NCI-H187 treated with DMSO at 0.1 percent for 48 hours (cell line): ENCODE results near the gene TMA7.
A peak's percentile ranks its signal among the peaks of the same experiment; 100 is the strongest.

Experiments used
- DNase-seq: peaks from one replicate; lab custom pipeline; 2025; lab: John Stamatoyannopoulos, UW

TMA7 gene

GRCh38 chr3:48423241-48423882, 16.7 kb upstream of the TMA7 start:
- DNase-seq = no peak

GRCh38 chr3:48423883-48424695, 16.0 kb upstream of the TMA7 start:
- DNase-seq = no peak

DNA sequence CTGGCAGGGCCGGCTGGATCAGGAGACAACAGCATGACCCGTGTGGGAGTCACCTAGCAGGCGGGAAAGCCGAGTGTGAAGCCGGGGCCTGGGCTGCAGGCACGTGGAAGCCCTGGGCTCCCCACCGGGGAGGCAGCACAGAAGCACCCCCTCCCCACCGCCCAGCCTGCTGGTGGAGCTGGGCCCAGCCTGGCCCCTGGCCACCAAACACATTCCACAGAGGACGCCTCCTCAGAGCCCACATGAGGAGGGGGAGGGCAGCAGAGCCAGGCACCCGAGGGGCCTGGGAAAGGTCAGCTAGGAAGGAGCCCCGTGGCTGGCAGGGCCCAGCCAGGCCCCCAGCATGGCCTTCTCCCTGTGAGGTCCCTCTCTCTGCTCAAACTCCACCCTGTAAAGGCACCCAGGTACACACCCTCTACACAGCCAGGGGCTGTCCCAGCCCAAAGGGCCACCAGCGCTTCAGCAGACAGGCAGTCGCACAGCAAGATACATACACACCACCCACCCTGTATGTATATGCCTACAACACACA, 14.7 kb upstream of the TMA7 start:
- DNase-seq = no peak

DNA sequence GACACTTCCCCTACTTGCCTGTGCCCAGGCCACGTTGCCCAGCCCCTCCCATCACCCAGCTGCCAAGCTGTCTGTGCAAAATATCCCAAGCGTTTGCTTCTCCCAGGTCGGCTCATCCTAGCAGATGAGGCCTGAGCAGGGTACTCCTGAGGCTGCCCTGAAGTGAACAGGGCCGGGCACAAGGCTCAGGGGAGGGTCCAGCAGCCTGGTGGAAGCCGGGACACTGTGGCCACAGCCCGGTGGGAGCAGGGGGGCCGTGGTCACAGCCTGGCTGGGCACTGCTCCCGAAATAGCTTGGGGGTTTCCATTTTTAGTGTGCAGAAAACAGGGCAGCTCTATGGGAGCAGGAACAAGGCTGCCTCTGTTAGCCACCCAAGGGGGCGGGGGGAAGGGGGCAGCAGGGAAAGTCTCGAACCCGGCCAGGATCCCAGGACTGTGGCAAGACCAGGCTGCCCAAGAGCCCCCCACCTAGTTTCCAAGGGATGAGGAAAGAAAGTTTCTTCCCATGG, 13.6 kb upstream of the TMA7 start:
- no peak for DNase-seq

DNA sequence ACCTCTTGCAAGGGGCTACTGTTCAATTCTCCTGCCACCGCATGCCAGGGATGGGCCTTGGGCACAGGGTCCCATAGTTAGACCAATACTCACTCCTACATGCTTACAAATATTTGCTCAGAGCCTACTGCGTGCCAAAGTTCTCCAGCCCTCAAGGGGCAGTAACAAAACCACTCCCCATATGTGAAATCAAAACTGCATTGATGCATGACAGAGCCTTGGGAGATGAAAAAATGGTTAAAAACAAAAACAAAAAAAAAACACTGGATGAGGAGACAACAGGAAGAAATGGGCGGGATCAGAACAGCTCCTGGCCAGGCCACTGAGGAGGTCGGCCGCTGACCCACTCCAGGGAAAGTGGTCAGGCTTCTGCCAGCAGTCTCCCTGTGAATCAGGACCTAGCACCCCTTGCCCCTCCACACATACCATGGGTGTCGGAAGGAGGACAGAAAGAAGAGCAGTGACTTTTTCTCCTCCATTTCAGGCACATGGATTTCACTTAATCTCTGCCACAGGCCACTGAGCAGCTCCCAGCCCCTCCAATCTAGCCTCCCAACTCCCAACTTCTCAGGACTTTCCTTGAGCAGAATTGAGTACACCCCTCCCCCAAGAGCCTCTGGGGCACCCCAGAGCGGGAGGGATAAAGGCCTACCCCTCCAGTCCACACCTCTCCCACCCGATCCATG, 13.0 kb upstream of the TMA7 start:
- no peak for DNase-seq

GRCh38 chr3:48427630-48427962, 12.5 kb upstream of the TMA7 start:
- DNase-seq = no peak

DNA sequence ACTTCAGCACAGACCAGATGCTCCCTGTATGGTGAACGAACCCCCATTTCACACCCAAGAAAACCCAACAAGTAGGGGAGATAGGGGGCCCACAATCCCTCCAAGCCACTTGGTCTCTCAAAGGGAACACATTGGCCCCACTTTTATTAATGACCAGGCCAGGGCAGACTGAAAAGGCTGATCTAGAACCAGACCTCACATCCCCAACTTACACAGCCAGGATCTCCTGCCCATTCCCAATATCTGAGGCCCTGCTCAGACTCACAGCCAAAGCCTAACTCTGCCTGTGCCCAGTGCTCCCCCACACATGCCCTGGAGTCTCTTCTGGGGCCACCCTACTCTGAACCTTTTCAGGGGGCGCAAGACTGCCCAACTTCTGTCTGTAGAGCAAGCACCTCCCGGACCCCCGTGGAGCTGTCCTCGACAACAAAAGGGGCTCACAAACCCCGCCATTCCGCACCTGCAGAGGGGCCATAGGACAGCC, 11.9 kb upstream of the TMA7 start:
- DNase-seq = no peak

DNA sequence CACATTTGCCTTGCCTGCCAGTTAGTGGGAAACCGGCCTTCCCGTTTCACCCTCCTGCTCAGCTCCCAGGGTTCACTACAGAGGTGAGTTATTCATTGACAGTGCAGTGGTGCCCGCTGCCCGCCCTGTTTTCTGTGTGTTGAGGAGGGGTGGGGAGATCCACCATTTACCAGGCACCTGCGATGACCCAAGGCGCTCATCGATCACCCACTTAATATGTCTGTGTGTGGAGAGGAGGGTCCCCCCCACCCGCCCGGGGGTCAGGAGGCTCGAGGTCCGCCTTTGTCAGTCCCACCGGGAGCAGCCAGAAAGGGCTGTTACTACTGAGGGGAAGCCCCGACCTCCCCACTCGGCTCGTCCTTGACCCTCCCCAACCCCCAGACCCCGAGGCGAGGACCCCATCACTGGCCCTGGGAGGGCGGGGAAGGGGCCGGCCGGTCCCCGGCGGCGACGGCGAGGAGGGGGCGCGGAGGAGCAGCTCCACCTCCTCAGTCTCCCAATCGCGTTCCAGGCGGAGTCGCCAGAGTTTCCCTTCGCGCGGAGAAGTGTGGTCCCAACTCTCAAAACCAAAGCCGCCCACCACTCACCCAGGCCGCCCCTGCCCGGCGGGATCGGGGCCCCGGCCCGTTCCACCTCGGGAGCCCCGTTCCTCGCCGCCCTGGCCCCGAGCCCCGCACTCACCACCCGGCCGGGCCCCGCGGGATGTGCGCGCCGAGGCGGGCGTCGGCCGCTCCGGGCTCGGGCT, 11.3 kb upstream of the TMA7 start:
- no peak for DNase-seq

DNA sequence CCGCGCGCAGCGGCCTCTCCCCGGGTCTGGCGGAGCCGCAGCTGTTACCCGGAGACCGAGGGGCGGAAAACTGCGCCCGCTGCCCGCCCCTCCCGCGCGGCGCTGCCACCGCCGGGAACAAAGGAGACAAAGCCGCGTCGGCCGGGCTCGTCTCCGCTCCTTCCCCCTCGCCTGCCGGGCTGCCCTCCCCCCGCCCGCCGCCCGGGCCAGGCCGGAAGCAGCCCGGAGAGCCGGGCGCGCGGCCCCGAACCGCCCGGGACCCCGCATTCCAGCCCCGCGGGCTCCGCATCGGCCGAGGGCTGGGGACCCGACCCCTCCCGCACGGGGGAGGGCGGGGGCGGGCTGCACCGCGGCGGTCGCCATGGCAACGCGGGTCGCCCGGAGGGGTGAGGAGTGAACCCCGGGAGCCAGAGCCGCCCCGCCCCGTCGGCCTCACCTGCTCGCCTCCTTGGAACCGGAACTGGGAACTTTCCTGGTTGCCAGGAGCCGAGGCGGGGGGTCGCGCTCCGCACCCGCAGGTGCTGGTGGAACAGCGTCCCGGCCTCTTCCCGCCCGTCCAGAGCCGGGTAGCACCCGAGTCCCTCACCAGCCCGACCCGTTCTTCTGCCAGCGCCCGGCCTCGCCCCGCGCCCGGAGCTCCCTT, 10.6 kb upstream of the TMA7 start:
- no peak for DNase-seq

GRCh38 chr3:48429960-48430707, 9.9 kb upstream of the TMA7 start, which contains the start of gene PLXNB1:
TSS of gene PLXNB1 (minus strand) at chr3:48430086. CDS start at chr3:48424611, 5,475 bp downstream.
- DNase-seq = peak; percentile 9

- no peak for DNase-seq
Measured at GRCh38 chr3:48430708-48431101, 9.4 kb upstream of the TMA7 start.

- no peak for DNase-seq
Measured at GRCh38 chr3:48431224-48432029, 8.6 kb upstream of the TMA7 start.

GRCh38 chr3:48432411-48433371, 7.4 kb upstream of the TMA7 start:
- no peak for DNase-seq

GRCh38 chr3:48433472-48434118, 6.5 kb upstream of the TMA7 start:
- no peak for DNase-seq

DNA sequence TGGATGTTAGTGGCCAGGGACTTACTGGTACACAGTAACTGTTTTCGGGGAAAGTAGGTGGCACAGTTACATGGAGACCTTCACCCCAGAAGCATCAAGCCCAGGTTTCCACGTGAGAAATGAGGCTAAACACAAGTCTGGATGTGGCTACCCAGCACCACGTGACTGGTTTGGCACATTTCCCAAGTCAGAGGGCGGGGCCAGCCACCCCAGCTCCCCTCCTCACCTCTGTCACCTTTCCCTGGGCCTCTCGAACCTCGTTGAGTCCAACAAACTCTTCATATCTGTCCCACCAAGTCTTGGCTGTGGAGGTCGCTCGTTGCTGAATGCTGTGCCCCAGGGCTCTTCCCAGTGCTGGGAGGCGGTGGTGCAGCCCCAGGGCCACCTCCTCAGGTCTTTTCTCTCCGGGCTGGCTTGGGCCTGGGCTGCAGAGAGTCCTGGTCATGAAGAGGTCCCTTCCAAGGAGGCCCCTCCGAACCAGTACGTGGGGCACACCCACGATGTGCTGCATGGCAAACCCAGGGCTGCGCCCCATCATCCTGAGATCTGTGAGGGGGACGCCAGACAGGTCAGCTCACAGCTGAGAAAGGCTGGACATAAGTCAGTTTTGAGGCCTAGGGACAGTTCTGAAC, 5.3 kb upstream of the TMA7 start:
- DNase-seq = no peak

GRCh38 chr3:48435223-48435595, 4.8 kb upstream of the TMA7 start:
- no peak for DNase-seq

DNA sequence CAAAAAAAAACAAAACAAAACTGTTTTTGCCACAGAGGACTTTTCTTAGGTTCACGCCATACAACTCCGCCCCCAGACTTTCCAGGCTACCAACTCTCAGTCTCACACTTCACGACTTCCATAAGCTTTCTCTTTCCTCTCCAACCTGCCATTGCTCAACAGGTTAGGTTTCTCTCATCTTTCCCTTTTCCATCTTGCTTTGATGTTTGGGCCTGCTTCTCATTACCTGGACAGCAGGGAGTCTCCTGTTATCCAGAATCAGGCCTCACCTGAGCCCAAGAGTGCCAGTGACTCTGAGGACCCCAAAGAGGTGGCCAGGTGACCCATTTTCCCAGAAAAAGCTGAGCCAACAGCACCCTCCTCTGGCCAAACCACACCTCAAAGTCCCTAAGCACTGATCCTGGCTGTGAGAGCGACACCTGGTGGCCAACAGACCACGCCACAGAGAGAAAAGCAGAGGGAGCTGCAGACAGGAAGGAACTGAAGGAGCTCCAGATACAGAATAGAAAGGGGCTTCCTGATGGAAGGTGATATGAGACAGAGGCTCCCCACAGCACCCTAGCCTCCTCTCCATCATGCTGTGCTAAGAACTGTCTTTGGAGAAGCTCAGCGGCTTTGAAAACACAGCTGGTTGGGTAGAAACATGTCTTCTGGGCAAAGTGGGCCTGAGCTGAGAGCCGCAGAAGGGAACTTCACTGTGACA, 4.1 kb upstream of the TMA7 start:
- DNase-seq = no peak
